ENCODE data around the gene FRMD8.

Gene FRMD8

DNA sequence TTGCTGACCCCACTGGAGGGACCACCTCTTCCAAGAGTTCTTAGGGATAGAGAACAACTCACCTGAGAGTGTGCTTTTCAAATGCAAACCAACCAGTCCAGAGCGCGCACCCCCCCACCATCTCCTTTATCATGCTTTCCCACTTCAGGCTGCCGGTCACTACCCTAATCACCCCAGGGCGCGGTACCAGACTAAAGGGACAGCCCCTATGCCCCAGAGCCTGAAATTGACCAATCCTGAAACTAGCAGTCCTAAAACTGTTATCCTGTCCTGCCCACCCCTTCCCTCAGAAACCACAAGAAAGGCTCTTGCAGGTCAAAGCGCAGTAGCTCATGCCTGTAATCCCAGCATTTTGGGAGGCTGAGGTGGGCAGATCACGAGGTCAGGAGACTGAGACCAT lies 73.1 kb downstream of the FRMD8 start:
- peak in 1 of 2 experiments; percentile 62 for DNase-seq
- TF ChIP-seq POLR2A (IDR thresholded peaks at IDR 0.05; ENCODE audit: low read length) (no peak), GATA1 (IDR thresholded peaks at IDR 0.05; ENCODE audit: low read depth, low read length) (no peak)

Data from erythroblast (primary cell).